Measurements from ENCODE around the gene AMOT.

AMOT gene

DNA sequence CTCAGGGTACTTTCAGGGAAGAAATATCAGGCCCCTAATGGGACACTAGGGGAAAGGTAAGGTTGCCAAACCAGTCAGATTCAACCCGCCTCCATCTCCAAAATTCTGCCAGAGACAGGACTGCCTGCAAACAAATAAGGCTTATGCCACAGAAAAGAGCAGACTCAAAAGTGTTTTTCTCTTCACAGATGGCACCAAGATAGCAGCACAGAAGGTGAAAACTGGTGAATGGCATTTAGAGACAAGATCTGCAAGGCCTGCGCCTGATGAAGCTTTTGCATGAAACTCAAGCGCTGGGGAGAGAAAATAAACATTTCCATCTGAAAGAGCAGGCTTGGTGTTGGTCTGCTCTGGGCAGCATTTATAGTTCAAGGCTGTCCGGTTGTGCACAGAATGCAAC lies 27.9 kb downstream of the AMOT start:
- no peak overlapping the region for H3K4me3 ChIP-seq (ENCODE audit: low read depth, low read length)
- DNase-seq (ENCODE audit: low read depth) = no peak

DNA sequence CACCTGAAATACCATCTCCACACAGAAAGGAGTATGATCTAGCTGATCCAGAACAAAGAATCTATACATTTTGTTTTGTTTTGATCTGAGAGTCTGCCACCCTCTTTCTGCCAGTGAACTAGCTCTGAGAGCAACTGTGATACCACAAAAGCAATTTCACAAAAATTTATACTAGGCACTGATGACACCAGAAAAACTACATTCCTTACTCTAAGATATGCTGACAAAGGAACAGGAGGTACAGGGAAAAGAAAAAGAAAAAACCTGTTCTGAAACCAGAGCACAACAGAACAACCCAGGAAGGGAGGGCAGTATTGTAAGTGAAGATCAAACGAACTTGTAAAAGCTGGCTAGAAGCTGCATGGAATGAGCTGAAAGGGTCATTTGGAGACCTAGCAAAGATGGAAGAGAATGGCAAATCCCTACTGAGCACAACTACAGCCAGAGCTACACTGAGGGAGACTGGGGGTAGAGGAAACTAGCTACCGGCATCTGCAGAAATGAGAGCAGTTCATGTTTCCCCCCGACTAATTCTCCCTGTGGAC lies 31.9 kb downstream of the AMOT start:
- DNase-seq (ENCODE audit: low read depth) = no peak
- no peak overlapping the region for H3K4me3 ChIP-seq (ENCODE audit: low read depth, low read length)

- DNase-seq (ENCODE audit: low read depth) = no peak
- H3K4me3 ChIP-seq (ENCODE audit: low read depth, low read length) = no peak overlapping the region
Observed at GRCh38 chrX:112808007-112808406, 32.6 kb downstream of the AMOT start.

DNA sequence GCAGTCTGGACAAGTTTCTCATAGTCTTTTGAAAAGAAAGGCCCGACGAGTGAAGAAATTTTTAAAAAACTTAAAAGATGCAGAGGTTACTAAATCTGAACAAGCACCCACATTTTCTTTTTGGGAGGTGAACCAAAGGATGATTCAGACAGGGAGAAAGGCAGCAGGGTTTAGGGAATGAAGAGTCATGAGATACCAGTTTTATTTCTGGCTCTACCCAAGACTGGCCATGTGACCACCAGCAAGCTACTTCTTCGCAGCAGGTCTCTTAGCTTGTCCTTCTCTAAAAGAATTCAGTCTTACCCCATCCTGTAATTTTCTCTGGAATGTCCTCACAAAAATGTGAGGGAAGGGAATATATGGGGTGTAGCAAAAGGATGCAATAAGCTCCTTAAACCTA lies 37.6 kb downstream of the AMOT start:
- no peak overlapping the region for H3K4me3 ChIP-seq (ENCODE audit: low read depth, low read length)
- no peak for DNase-seq (ENCODE audit: low read depth)

DNA sequence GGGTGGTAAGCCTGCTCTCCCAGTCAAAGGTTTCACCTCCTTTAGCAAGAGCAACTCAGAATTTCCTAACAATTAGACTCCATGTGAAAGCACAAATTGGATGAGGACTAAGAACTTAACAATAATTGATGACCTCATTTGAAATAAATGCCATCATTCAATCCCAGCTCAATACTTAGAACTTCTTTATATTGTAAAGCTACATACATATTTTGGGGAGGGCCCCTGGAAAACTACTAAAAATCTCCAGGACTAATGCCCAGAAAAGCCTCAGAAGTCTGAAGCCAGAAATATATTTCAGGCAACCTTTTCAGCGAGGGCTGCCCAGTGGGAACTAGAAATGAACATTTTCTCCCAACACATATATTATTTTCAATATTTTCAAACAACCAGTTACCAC lies 38.1 kb downstream of the AMOT start:
- no peak overlapping the region for H3K4me3 ChIP-seq (ENCODE audit: low read depth, low read length)
- no peak for DNase-seq (ENCODE audit: low read depth)

- no peak overlapping the region for H3K4me3 ChIP-seq (ENCODE audit: low read depth, low read length)
- no peak for DNase-seq (ENCODE audit: low read depth)
Observed at GRCh38 chrX:112800971-112801775, 39.5 kb downstream of the AMOT start.

DNA sequence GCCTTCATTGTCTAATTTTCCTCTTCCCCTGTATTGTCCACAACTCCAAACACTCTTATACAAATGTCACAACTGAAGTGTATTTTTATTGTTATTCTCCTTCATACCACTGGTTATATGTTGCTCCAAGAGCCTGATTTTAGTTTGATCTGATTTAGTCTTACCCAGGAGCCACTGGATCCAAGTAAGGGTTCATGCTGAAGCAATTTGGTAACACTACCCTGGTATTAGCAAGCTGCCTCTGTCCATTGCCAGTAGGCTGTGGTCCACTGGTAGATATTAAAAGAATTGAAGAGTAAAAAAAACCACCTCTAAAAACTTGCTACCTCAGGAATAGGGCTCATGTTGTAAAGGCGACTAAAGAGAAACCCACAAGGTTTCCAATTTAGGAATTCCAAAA lies 41.2 kb downstream of the AMOT start:
- no peak overlapping the region for H3K4me3 ChIP-seq (ENCODE audit: low read depth, low read length)
- no peak for DNase-seq (ENCODE audit: low read depth)

DNA sequence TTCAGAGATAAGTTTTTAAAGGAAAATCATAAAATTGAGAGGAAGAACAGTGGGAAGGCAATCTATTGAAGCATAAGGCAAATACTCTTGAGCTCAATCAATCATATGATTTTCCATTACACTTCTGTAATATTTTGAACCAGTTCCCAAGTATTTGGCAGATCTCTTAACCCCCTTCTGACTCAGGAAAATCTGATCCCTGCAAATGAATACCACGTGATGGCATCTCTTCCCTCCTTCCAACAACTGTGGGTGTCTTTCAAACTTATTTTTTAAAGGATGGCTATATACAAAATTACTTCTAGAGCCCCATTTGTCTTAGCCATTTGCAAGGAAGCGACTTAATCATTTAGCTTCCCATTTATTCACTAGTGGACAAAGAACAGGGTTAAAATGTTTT lies 41.9 kb downstream of the AMOT start:
- DNase-seq (ENCODE audit: low read depth) = no peak
- no peak overlapping the region for H3K4me3 ChIP-seq (ENCODE audit: low read depth, low read length)

DNA sequence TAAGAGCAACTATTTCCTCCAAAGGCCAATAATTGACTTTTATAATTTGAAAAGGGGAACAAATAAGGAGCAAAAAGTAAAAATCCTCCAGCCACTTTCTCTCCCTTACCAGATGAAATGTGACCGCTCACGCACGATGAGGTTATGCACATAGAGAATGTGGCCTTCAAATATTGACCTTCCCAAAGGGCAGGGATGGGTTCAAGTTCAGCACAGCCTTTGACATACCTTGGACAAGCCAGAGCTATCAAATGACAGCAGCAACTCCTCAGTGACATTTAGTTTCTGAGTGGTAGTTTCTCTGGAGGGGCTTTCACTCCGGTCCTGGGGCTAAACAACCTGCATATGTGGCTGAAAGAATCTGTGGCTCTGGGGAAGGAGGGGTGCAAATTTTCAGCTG lies 50.7 kb downstream of the AMOT start:
- DNase-seq (ENCODE audit: low read depth) = no peak

DNA sequence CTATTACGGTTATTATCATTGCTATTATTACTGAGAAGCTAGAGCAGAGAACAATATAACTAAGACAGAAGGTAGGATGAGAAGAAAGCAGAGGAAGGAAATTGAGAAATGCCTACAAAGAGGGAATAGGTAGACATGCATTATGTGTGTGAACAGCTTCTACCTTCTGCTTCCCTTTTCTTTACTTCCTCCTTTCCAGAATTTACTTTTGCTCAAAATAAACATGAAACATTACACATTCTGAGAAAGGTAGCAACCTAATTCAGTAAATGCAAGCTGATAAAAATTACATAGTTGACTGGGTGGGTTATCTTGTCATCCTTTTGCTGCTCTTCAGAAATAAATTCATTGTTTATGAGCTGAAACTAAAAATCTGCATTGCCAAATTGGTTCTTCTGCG lies 54.6 kb downstream of the AMOT start:
- DNase-seq (ENCODE audit: low read depth) = no peak
- H3K4me3 ChIP-seq (ENCODE audit: low read depth, low read length) = no peak overlapping the region

More for the DNA sequence above, 50.7 kb downstream of the AMOT start:
- H3K4me3 ChIP-seq (ENCODE audit: low read depth, low read length) = no peak overlapping the region

DNA sequence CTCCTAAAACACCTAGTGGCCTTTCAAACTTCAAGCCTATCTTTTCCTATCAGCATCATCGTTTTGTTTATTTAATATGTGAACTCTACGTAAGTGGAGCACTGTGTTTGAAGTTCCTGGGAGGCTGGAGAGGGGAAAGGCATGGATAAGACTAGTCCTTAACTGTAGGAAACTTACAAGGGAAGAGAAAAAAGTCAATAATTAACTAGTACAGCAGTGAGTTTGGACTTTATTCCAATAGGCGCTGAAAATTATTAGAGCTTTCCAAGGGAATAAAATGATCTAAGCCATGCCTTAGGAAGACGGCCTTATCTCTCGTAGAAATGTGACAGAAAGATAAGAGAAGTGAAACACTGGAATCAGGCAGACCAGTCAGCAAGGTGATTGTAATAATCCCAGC lies 55.3 kb downstream of the AMOT start:
- no peak overlapping the region for H3K4me3 ChIP-seq (ENCODE audit: low read depth, low read length)
- DNase-seq (ENCODE audit: low read depth) = no peak

- H3K4me3 ChIP-seq (ENCODE audit: low read depth, low read length) = no peak overlapping the region
- DNase-seq (ENCODE audit: low read depth) = no peak
Observed at GRCh38 chrX:112784692-112785091, 55.9 kb downstream of the AMOT start.

DNA sequence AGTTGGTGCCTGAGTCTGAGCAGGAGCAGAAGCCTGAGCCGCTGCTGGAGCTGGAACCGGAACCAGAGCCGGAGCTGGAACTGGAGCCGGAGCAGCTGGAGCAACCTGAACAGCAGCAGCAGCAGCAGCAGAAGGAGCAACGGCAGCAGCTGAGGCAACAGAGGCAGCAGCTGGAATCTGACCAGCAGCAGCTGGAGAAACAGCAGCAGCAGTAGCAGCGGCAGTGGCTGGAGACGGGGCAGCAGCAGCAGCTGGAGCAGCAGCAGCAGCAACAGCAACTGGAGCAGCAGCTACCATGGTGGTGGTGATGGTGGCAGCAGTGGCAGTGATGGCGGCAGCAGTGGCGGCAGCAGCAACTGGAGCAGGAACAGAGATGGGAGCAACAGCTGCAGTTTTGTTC lies 61.5 kb downstream of the AMOT start:
- DNase-seq (ENCODE audit: low read depth) = no peak
- H3K4me3 ChIP-seq (ENCODE audit: low read depth, low read length) = no peak overlapping the region

GRCh38 chrX:112774651-112775293 lies 65.9 kb downstream of the AMOT start:
- H3K4me3 ChIP-seq (ENCODE audit: low read depth, low read length) = no peak overlapping the region
- no peak for DNase-seq (ENCODE audit: low read depth)

DNA sequence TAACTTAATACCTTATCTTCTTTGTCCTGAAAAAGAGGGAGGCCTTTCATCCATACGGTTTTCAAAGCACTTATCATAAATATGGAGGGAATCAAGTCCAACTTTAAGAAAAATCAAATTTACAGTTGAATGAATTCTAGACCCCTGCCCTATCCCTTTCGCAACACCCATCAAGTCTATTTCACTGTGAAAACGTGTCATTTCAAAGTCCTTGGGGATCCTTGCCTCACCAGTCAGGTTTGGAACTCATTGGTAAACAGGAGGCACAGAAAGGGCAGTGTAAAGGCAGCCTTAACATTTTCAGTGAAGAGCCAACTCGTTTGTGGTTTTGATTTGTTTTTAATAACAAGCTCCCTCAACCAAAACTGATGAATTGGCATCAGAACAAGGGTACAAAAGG lies 66.5 kb downstream of the AMOT start:
- DNase-seq (ENCODE audit: low read depth) = no peak
- H3K4me3 ChIP-seq (ENCODE audit: low read depth, low read length) = no peak overlapping the region

- H3K4me3 ChIP-seq (ENCODE audit: low read depth, low read length) = no peak overlapping the region
- no peak for DNase-seq (ENCODE audit: low read depth)
Observed at GRCh38 chrX:112769034-112769433, 71.6 kb downstream of the AMOT start.

DNA sequence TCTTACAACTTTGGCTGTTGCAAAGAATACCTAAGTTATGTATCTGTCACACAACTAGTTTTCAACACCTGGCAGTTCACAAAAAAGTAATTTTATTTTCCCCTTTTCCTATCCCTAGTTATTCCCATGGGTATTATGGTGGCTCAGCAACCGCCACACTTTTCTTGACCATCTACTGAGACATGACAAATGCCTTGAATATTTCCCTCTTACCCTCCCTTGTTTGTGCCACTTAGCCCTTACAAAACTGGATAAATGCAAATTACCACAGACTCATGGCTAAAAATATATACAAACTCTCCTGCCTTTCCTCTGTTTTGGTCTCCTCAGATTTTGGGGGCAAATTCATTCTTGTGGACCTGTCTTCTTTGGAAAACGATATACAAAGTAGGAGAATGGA lies 72.1 kb downstream of the AMOT start:
- H3K4me3 ChIP-seq (ENCODE audit: low read depth, low read length) = no peak overlapping the region
- no peak for DNase-seq (ENCODE audit: low read depth)

DNA sequence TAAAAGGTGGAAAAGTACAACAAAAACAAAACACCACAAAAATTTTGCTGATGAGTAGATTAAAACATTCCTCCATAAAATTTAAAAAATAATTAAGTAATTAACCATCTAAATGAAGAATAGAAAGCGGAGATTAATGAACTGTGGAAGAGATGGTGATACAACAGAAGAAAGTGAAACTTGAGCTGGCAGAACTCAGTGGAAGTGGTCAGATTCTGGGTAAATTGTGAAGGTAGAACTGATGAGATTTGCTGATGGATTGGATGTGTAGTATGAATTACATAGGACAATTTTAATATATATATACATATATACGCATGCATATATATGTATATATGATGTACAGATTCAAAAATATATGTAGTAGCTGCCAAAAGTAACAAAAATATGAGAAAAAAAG lies 73.9 kb downstream of the AMOT start:
- no peak for DNase-seq (ENCODE audit: low read depth)
- no peak overlapping the region for H3K4me3 ChIP-seq (ENCODE audit: low read depth, low read length)

- DNase-seq (ENCODE audit: low read depth) = no peak
- no peak overlapping the region for H3K4me3 ChIP-seq (ENCODE audit: low read depth, low read length)
Observed at GRCh38 chrX:112761242-112762207, 79.1 kb downstream of the AMOT start.

DNA sequence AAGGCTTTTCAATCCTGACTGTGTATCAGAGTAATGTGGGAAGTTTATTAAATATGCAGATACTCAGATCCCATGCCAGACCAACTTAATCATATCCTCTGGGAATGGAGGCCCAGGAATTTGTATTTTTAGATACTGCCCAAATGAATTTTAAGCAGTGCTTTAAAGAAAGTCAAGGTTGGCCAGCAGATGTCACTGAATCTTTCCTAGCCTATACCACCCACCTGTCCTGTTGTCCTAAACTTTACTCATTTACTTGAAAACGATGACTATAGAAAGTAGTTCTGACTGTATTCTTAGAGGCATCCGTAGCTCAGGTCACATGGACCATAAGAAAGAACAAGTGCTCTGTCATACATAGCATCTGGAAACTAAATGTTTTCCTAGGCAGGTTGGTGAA lies 79.9 kb downstream of the AMOT start:
- no peak for DNase-seq (ENCODE audit: low read depth)
- no peak overlapping the region for H3K4me3 ChIP-seq (ENCODE audit: low read depth, low read length)

Measured in skeletal muscle cell (primary cell).